ENCODE data around the gene IL13RA2.

DNA sequence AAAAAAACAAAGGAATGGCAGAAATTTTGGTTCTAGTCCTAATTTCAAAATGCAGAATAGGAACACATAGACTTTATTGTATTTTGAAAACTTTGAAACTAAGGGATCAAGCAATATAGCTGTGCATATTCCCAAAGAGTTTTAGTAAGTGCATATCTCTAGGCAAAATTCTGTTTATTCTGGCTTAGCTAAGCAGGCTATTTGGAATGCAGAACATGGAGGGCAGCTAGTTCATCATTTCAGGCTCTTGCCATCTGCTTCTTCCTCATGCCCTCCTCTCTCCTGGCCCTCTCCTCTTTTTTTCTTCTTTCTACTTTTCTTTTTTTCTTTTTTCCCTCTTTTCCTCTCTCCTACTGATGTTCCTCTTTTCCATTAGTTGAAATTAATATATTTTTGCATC, 12.0 kb upstream of the IL13RA2 start:
- TF ChIP-seq, protein P1, sequence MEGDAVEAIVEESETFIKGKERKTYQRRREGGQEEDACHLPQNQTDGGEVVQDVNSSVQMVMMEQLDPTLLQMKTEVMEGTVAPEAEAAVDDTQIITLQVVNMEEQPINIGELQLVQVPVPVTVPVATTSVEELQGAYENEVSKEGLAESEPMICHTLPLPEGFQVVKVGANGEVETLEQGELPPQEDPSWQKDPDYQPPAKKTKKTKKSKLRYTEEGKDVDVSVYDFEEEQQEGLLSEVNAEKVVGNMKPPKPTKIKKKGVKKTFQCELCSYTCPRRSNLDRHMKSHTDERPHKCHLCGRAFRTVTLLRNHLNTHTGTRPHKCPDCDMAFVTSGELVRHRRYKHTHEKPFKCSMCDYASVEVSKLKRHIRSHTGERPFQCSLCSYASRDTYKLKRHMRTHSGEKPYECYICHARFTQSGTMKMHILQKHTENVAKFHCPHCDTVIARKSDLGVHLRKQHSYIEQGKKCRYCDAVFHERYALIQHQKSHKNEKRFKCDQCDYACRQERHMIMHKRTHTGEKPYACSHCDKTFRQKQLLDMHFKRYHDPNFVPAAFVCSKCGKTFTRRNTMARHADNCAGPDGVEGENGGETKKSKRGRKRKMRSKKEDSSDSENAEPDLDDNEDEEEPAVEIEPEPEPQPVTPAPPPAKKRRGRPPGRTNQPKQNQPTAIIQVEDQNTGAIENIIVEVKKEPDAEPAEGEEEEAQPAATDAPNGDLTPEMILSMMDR (IDR thresholded peaks at IDR 0.05), result no peak
- no peak for TF ChIP-seq POLR2A (IDR thresholded peaks at IDR 0.05)
